Naive B cell (primary cell): ENCODE results near the gene GALNT17. TPM values are rescaled to one million over a fixed set of nuclear protein-coding genes. Genes with fewer than 3 reads are reported as not detected.

Experiments
- ATAC-seq, 2 donors: fragments of 150-1000 bp; cut with Tn5 transposase; 2 replicates each; pipeline ENCODE4 v1.10.0; 2021; ENCODE audit warnings: low read depth in 2 of 2, mild to moderate bottlenecking in 2 of 2, moderate library complexity in 2 of 2
- DNase-seq: peaks from one replicate; pipeline ENCODE4 v3.0.0; 2022
- H3K27ac Mint-ChIP-seq, 6 donors: one replicate each; pipeline ENCODE4 v1.8.0; 2020 to 2022; ENCODE audit warnings: mild to moderate bottlenecking in 6 of 6, mixed read lengths in 6 of 6, moderate library complexity in 5 of 6, inconsistent platforms in 2 of 6
- H3K27me3 Mint-ChIP-seq, 3 donors: one replicate each; pipeline ENCODE4 v1.8.0; 2021 to 2022; ENCODE audit warnings: mixed read lengths in 3 of 3, mild to moderate bottlenecking in 1 of 3
- H3K36me3 Mint-ChIP-seq, 2 donors: one replicate each; pipeline ENCODE4 v1.8.0; 2020 to 2022; ENCODE audit warnings: mixed read lengths in 2 of 2, inconsistent platforms in 1 of 2, mild to moderate bottlenecking in 1 of 2
- H3K4me1 Mint-ChIP-seq, 3 donors: one replicate each; pipeline ENCODE4 v1.8.0; 2020 to 2022; ENCODE audit warnings: mixed read lengths in 3 of 3, inconsistent platforms in 1 of 3, mild to moderate bottlenecking in 1 of 3, moderate library complexity in 1 of 3
- H3K4me3 Mint-ChIP-seq, 8 donors: one replicate each; pipeline ENCODE4 v1.8.0; 2020 to 2022; ENCODE audit warnings: mild to moderate bottlenecking in 8 of 8, mixed read lengths in 8 of 8, moderate library complexity in 8 of 8, inconsistent platforms in 2 of 8
- H3K9me3 Mint-ChIP-seq, 7 donors: one replicate each; pipeline ENCODE4 v1.8.0; 2020 to 2022; ENCODE audit warnings: mixed read lengths in 7 of 7, mild to moderate bottlenecking in 5 of 7, inconsistent platforms in 2 of 7, moderate library complexity in 1 of 7
- polyA plus RNA-seq, 6 donors: library from polyadenylated mRNA; unstranded; fragments of 300-500 nt; fragmentation: Illumina TruSeq; gene quantifications; one replicate each; pipeline ENCODE4 v1.2.3, GENCODE V29; 2021; ENCODE audit warnings: low read depth in 6 of 6

The GALNT17 gene
- polyA plus RNA-seq, 6 donors from 2014 or later: not detected

DNA sequence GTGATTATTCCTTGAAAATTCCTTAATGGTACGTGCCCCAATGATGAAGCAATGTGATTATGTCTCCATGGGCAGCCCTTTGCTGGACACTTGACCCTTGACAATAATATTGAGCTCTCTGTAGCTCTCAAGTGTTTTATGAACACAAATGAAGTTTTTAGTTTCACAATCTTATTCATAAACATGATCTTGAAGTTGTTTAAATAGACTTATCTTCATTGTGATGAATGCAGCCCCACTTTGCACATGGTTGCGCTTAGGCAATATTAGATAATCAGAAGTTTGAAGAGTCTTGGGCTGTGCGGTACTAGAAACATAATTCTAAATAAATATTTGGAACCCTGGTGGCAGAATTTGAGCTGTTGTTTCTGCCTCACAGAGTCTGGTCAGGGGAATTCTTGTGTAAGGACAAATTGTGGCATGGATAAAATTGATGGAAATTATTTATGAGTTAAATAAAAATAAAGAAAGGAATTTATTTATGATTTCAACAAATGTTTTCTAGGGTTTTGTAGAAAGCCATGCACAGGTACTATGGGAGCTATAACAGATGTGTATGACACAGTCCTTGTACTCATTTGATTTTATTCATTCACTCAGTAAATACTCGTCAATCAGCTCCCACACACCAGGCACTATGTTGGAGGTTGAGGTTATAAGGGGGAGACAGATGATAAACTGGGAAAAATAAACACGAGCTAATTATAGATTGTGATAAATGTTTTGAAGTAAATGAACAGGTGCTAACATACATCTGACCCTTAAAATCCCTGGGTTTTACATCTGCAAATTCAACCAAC is 217.9 kb downstream of the GALNT17 start:
- DNase-seq: no peak
- no peak overlapping the region for H3K4me3 Mint-ChIP-seq
- no peaks in the 10 kb centered on the region for H3K27me3 Mint-ChIP-seq
- H3K9me3 Mint-ChIP-seq: peaks cover 4 to 28% (median 13%) of the 10 kb centered on the region in 7 donors
- H3K4me1 Mint-ChIP-seq: no peaks in the 10 kb centered on the region
- ATAC-seq: no peak
- no peaks in the 10 kb centered on the region for H3K36me3 Mint-ChIP-seq
- H3K27ac Mint-ChIP-seq: no peak overlapping the region

DNA sequence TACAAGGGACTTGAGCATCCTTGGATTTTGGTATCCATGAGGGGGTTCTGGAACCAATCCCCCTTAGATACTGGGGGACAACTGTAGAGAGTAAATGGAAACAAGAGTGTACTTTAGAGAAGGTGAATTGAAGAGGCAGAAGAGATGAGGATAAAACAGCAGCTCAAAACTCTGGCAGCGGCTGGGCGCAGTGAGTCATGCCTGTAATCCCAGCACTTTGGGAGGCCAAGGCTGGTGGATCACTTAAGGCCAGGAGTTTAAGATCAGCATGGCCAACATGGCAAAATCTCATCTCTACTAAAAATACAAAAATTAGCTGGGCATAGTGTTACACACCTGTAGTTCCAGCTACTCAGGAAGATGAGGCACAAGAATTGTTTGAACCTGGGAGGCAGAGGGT is 218.7 kb downstream of the GALNT17 start:
- Mint-ChIP-seq H3K36me3 (no peaks in the 10 kb centered on the region), H3K4me3 (peak overlapping the region in 1 of 8 donors; percentile 26), H3K27me3 (no peaks in the 10 kb centered on the region), H3K4me1 (no peaks in the 10 kb centered on the region), H3K9me3 (peaks cover 1 to 26% (median 12%) of the 10 kb centered on the region in 7 donors), H3K27ac (no peak overlapping the region)
- ATAC-seq (no peak), DNase-seq (no peak)

DNA sequence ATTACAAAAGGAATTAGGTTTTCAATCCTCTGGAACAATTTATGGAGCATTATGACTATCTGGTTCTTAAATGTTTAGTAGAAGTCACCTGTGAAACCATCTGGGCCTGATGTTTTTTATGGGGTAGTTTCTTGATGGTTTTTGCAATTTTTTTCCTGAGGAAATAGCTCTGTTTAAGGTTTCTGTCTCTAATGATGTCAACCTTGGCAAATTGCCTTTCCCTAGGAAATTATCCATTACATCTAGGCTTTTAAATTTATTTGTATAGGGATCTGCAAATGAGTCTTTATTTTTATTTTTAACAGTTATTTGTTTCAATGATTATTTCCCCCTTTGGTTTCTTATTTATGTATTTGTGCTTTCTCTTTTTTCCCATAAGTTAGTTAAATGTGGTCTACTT is 222.8 kb downstream of the GALNT17 start:
- ATAC-seq (no peak), DNase-seq (no peak)
- H3K27me3 Mint-ChIP-seq: no peaks in the 10 kb centered on the region
- no peaks in the 10 kb centered on the region for H3K4me1 Mint-ChIP-seq
- no peak overlapping the region for H3K27ac Mint-ChIP-seq
- peaks cover 10 to 30% (median 19%) of the 10 kb centered on the region in 7 donors for H3K9me3 Mint-ChIP-seq
- H3K36me3 Mint-ChIP-seq: no peaks in the 10 kb centered on the region
- no peak overlapping the region for H3K4me3 Mint-ChIP-seq

DNA sequence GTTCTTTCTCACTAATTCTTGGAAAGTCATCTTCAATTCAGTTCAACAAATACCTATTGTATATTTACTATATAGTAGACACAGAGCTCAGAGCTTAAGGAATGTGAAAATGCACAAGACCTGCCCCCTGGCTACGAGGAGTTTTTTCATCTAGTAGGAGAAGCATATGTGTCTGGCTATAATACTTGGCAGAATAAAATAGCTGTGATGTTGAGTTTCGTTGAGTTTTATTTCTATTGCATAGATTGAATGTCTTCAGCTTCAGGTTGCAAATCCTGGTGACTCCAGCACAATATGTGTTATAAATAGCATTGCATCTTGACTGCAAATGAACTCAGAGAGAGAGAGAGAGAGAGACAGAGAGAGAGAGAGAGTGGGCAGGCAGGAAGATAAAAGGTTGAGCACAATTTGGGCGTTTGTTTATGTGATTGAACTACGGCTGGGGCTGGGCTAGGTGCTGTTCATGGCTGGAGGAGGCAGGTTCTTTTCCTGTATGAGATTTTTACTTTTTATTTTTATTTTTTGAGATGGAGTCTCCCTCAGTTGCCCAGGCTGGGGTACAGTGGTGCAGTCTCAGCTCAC is 229.6 kb downstream of the GALNT17 start:
- H3K4me3 Mint-ChIP-seq: no peak overlapping the region
- H3K36me3 Mint-ChIP-seq: peaks cover 0 to 7% of the 10 kb centered on the region in 2 donors
- H3K9me3 Mint-ChIP-seq: peaks cover 8 to 32% (median 15%) of the 10 kb centered on the region in 7 donors
- H3K27me3 Mint-ChIP-seq: no peaks in the 10 kb centered on the region
- no peak for DNase-seq
- ATAC-seq: no peak
- H3K4me1 Mint-ChIP-seq: no peaks in the 10 kb centered on the region
- H3K27ac Mint-ChIP-seq: no peak overlapping the region

DNA sequence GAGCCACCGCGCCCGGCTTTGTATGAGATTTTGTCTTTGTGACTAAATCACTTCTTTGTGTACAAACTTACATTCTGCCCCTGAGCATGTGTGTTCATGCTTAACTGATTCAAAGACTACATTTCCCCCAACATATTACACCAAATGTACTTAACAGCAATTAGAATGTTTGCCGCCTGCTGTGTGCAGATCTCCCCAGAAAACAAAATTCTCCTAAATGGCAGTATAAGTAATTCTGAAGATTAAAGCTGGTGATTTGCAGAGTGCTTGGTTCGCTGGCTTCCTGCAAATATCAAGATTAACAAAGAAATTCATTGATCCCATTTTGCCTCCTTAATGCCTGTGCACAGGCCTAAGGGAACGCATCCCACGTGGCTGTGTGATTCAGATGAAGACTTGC is 230.3 kb downstream of the GALNT17 start:
- no peak overlapping the region for H3K27ac Mint-ChIP-seq
- DNase-seq: no peak
- ATAC-seq: no peak
- H3K4me1 Mint-ChIP-seq: no peaks in the 10 kb centered on the region
- H3K9me3 Mint-ChIP-seq: peaks cover 6 to 30% (median 15%) of the 10 kb centered on the region in 7 donors
- no peaks in the 10 kb centered on the region for H3K27me3 Mint-ChIP-seq
- no peak overlapping the region for H3K4me3 Mint-ChIP-seq
- peaks cover 0 to 7% of the 10 kb centered on the region in 2 donors for H3K36me3 Mint-ChIP-seq

DNA sequence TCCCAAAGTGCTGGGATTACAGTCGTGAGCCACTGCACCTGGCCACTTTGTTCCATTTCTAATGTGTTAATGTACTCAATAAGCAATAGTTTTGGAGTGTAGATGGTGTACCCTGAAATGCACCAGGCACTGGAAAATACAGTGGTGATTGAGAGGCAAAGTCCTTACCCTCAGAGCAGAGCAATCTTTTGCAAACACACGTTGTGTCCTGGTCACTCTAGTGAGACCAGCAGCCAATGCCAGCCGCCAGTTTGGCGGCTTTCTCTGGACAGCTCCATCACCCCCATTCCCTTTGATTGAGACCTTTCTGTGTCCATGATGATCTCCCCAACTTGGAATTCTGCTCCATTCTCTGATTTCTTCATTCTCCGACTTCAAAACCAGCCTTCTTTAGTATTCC is 231.3 kb downstream of the GALNT17 start:
- no peak overlapping the region for H3K4me3 Mint-ChIP-seq
- peaks cover 0 to 7% of the 10 kb centered on the region in 2 donors for H3K36me3 Mint-ChIP-seq
- H3K27ac Mint-ChIP-seq: peak overlapping the region in 1 of 6 donors; percentile 55
- DNase-seq (no peak), ATAC-seq (no peak)
- no peaks in the 10 kb centered on the region for H3K27me3 Mint-ChIP-seq
- no peaks in the 10 kb centered on the region for H3K4me1 Mint-ChIP-seq
- H3K9me3 Mint-ChIP-seq: peaks cover 6 to 30% (median 16%) of the 10 kb centered on the region in 7 donors

DNA sequence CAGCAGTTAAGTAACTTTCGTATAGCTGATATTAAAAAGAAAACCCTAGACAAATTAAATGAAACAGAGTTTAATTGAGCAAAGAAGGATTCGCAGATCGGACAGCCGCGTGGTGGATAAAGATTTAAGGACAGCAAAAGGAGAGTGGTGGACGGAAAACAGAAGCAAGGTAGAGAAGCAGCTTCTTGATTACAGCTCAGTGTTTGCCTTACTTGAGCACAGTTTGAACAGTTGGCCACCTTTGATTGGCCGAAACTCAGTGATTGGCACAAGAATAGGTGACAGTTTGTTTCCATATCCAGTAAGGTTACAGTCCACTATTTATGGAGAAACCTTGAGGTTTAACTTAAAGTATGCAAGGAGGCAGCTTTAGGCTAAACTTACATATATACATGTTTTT is 231.7 kb downstream of the GALNT17 start:
- no peak overlapping the region for H3K27ac Mint-ChIP-seq
- H3K4me3 Mint-ChIP-seq: no peak overlapping the region
- DNase-seq (no peak), ATAC-seq (no peak)
- H3K4me1 Mint-ChIP-seq: no peaks in the 10 kb centered on the region
- peaks cover 0 to 7% of the 10 kb centered on the region in 2 donors for H3K36me3 Mint-ChIP-seq
- H3K27me3 Mint-ChIP-seq: no peaks in the 10 kb centered on the region
- peaks cover 3 to 32% (median 17%) of the 10 kb centered on the region in 7 donors for H3K9me3 Mint-ChIP-seq

DNA sequence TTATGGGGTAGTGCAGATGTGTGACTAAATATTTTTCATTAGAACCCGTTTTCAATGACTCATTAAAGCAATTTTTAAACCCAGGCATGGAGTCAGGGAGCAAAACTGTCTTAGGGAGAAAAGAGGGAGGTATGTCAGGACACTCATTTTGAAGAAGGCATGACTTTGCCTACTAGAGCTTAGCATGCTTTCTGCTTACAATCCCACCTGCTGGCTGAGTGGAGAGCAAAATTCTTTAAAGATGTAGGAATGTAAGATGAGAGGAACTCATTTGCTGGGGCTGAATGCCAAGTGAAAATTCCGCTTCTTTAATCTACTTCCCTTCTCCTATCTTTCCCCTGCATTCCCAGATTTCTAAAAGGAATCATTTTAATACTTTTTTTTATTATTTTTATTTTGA is 232.6 kb downstream of the GALNT17 start:
- Mint-ChIP-seq H3K4me1 (no peaks in the 10 kb centered on the region), H3K27ac (no peak overlapping the region)
- ATAC-seq: no peak

DNA sequence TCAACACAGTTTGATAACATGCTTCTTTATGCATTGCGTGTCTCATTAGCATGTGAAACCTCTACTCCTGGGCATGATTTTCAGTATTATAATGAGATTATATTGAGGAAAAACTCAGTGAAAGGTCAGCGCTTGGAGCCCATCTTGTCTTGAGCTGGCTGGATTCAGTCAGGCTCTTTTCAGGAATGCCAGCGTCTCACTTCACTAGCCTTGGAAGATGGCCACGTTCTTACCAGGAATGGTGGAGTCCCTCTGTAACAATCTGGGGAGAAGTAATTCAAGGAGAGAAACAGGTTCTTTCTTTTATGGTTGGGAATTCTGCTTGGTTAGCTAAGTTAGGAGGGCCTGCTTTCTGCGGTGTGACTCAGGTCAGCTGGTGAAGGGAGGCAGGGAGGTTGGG is 241.0 kb downstream of the GALNT17 start:
- DNase-seq (no peak), ATAC-seq (no peak)
- no peak overlapping the region for H3K27ac Mint-ChIP-seq
- H3K27me3 Mint-ChIP-seq: no peaks in the 10 kb centered on the region
- H3K4me1 Mint-ChIP-seq: no peaks in the 10 kb centered on the region
- no peak overlapping the region for H3K4me3 Mint-ChIP-seq
- H3K36me3 Mint-ChIP-seq: peaks cover 0 to 7% of the 10 kb centered on the region in 2 donors
- peaks cover 13 to 51% (median 21%) of the 10 kb centered on the region in 7 donors for H3K9me3 Mint-ChIP-seq

More for the DNA sequence above, 232.6 kb downstream of the GALNT17 start:
- H3K27me3 Mint-ChIP-seq: no peaks in the 10 kb centered on the region
- H3K36me3 Mint-ChIP-seq: peaks cover 0 to 7% of the 10 kb centered on the region in 2 donors
- no peak for DNase-seq
- H3K9me3 Mint-ChIP-seq: peaks cover 4 to 32% (median 16%) of the 10 kb centered on the region in 7 donors
- H3K4me3 Mint-ChIP-seq: no peak overlapping the region

DNA sequence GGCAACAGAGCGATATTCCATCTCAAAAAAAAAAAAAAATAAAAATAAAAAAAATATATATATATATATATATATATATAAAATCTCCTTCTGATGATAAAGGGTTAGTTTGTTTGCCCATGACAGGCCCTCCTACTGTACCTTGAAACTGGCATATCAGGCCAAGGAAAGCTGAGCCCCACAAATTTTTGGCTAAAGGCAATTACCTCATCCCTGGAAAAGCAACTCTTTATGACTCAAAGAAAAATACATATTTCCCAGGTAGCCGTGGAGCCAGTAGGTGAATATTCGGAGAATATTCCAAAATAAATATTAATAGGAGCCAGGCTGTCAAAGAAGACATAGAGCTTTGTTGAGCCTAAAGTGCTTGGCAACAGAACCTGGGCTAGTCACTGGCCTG is 245.1 kb downstream of the GALNT17 start:
- Mint-ChIP-seq H3K4me1 (no peaks in the 10 kb centered on the region), H3K27ac (no peak overlapping the region), H3K36me3 (peaks cover 0 to 26% of the 10 kb centered on the region in 2 donors), H3K9me3 (peaks cover 23 to 56% (median 34%) of the 10 kb centered on the region in 7 donors), H3K4me3 (no peak overlapping the region), H3K27me3 (no peaks in the 10 kb centered on the region)
- no peak for DNase-seq
- no peak for ATAC-seq

DNA sequence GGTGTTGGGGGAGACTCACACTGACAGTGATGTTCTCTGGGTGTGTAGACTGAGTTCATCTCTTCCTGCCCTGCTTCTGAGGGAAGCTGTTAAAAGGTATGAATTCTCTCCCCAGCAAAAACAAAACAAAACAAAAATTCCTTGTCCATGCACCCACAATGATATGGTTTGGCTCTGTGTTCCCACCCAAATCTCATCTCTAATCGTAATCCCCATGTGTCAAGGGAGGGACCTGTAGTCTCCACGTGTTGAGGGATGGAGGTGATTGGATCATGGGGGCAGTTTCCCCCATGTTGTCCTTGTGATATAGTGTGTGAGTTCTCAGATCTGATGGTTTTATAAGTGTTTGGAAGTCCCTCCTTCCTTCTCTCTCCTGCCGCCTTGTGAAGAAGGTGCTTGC is 245.5 kb downstream of the GALNT17 start:
- no peaks in the 10 kb centered on the region for H3K27me3 Mint-ChIP-seq
- peaks cover 24 to 56% (median 34%) of the 10 kb centered on the region in 7 donors for H3K9me3 Mint-ChIP-seq
- no peaks in the 10 kb centered on the region for H3K4me1 Mint-ChIP-seq
- no peak overlapping the region for H3K27ac Mint-ChIP-seq
- H3K36me3 Mint-ChIP-seq: peaks cover 0 to 26% of the 10 kb centered on the region in 2 donors
- ATAC-seq (no peak), DNase-seq (no peak)
- no peak overlapping the region for H3K4me3 Mint-ChIP-seq

DNA sequence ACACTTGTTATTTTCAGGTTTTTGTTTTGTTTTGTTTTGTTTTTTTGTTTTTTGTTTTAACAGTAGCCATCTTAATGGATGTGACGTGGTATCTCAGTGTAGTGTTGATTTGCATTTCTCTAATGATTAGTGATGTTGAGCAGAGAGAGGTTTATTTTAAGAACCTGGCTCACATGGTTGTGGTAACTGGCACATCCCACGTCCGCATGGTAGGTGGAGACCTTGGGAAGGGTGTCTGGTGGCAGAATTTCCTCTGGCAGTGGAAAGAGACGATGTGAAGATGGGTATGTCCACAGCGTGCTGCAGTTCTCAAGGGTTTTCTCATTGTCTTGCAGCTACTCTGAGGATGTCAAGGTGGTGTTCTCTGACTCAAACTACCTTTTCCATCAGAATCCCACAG is 252.2 kb downstream of the GALNT17 start:
- Mint-ChIP-seq H3K27me3 (no peaks in the 10 kb centered on the region), H3K27ac (no peak overlapping the region), H3K4me3 (no peak overlapping the region), H3K4me1 (no peaks in the 10 kb centered on the region), H3K9me3 (peaks cover 18 to 35% (median 20%) of the 10 kb centered on the region in 7 donors), H3K36me3 (peaks cover 0 to 14% of the 10 kb centered on the region in 2 donors)
- no peak for DNase-seq
- no peak for ATAC-seq

DNA sequence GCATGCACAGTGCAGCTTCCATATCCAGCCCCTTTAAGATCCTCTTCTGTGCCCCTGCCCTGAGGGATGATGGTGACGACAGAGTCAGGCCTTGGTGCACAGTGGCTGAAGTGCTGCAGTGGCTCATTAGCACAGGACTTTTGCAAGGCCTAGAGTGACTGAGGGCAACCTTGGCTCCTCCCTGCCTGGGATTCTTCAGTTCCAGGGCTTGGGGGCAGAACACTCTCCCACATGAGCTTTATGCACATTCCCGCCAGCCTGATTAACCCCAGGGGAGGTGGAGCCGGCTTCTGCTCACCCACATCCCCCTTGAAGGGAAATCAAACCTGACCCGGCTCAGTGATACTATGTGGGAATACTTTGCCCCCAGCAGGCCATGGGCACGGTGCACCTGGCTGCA is 253.4 kb downstream of the GALNT17 start:
- no peak overlapping the region for H3K27ac Mint-ChIP-seq
- H3K4me1 Mint-ChIP-seq: no peaks in the 10 kb centered on the region
- ATAC-seq: no peak

DNA sequence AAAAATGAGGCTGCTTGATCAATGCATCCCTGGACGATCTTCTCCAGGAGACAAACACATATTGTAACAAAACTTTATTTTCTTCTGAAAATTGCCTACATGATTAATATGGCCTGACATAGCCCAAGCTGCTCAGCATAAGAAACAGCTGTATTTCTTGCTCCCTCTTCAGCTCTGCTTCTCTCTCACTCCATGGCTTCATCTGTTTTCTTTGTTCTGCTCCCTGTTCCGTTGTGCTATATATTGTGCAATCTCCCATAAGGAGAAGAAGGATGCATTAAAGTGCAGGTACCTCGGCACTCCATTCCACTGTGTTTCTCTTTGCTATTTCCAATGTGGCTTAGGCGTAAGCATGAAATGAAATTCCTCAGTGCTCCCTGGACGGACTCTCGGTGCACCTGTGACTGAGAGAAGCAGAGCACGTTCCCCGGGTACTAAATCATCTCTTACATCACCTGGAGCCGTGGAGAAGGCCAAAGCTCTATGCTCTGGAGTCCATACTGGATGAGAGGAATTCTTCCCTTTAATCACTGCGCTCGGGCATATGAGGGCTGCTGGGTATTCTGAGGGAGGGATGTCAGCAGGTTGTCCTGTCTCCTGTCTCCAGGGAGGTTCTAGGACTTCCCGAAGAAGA is 254.3 kb downstream of the GALNT17 start:
- no peak for DNase-seq
- no peaks in the 10 kb centered on the region for H3K4me1 Mint-ChIP-seq
- ATAC-seq: no peak
- H3K36me3 Mint-ChIP-seq: no peaks in the 10 kb centered on the region
- peaks cover 4 to 30% (median 14%) of the 10 kb centered on the region in 7 donors for H3K9me3 Mint-ChIP-seq
- H3K4me3 Mint-ChIP-seq: no peak overlapping the region
- H3K27ac Mint-ChIP-seq: no peak overlapping the region
- no peaks in the 10 kb centered on the region for H3K27me3 Mint-ChIP-seq

More for the DNA sequence above, 253.4 kb downstream of the GALNT17 start:
- H3K4me3 Mint-ChIP-seq: no peak overlapping the region
- peaks cover 8 to 29% (median 15%) of the 10 kb centered on the region in 7 donors for H3K9me3 Mint-ChIP-seq
- H3K36me3 Mint-ChIP-seq: peaks cover 0 to 2% of the 10 kb centered on the region in 2 donors
- no peaks in the 10 kb centered on the region for H3K27me3 Mint-ChIP-seq
- DNase-seq: no peak
